ENCODE measurements around the gene RABL2B.

Gene RABL2B

GRCh38 chr22:50729391-50730012 lies 53.9 kb downstream of the RABL2B start:
- DNase-seq (ENCODE audit: low spot score) = no peak
- TF ChIP-seq CTCF (IDR thresholded peaks at IDR 0.05; ENCODE audit: extremely low read depth, missing control alignments) = no peak

- no peak for DNase-seq (ENCODE audit: low spot score)
- TF ChIP-seq CTCF (IDR thresholded peaks at IDR 0.05; ENCODE audit: extremely low read depth, missing control alignments) = no peak
Measured at GRCh38 chr22:50728523-50728931, 54.9 kb downstream of the RABL2B start.

GRCh38 chr22:50727678-50728522 lies 55.5 kb downstream of the RABL2B start:
- TF ChIP-seq CTCF (IDR thresholded peaks at IDR 0.05; ENCODE audit: extremely low read depth, missing control alignments) = no peak
- DNase-seq (ENCODE audit: low spot score) = no peak

GRCh38 chr22:50726643-50727340 lies 56.6 kb downstream of the RABL2B start:
- no peak for DNase-seq (ENCODE audit: low spot score)
- no peak for TF ChIP-seq CTCF (IDR thresholded peaks at IDR 0.05; ENCODE audit: extremely low read depth, missing control alignments)

- no peak for TF ChIP-seq CTCF (IDR thresholded peaks at IDR 0.05; ENCODE audit: extremely low read depth, missing control alignments)
- no peak for DNase-seq (ENCODE audit: low spot score)
Measured at GRCh38 chr22:50725597-50725996, 57.8 kb downstream of the RABL2B start.

- TF ChIP-seq CTCF (IDR thresholded peaks at IDR 0.05; ENCODE audit: extremely low read depth, missing control alignments) = no peak
- DNase-seq (ENCODE audit: low spot score) = no peak
Measured at GRCh38 chr22:50724616-50725015, 58.8 kb downstream of the RABL2B start.

- peak; percentile 69 for DNase-seq (ENCODE audit: low spot score)
- TF ChIP-seq CTCF (IDR thresholded peaks at IDR 0.05; ENCODE audit: extremely low read depth, missing control alignments) = no peak
Measured at GRCh38 chr22:50723991-50724390, 59.4 kb downstream of the RABL2B start.
